HepG2 (cell line): ENCODE measurements around the gene GRIK5. TPM values are rescaled to one million over a fixed set of nuclear protein-coding genes. Genes with fewer than 3 reads are reported as not detected.

Experiments
- FOSL2 ChIP-seq: sonication (generic); formaldehyde crosslinking; IDR thresholded peaks from 2 replicates; pipeline ENCODE4 v1.4.0; 2020; ENCODE audit warnings: missing genetic modification reagents
- KLF13 ChIP-seq: sonication (generic); formaldehyde crosslinking; IDR thresholded peaks from 2 replicates; pipeline ENCODE4 v1.4.0; 2020; ENCODE audit warnings: mild to moderate bottlenecking, missing genetic modification reagents
- SALL1 ChIP-seq: sonication (generic); formaldehyde crosslinking; IDR thresholded peaks from 2 replicates; pipeline ENCODE4 v1.8.0; 2022; ENCODE audit warnings: mild to moderate bottlenecking, missing genetic modification reagents
- SMC3 ChIP-seq: IDR thresholded peaks from 2 replicates; pipeline ENCODE4 v1.6.1; 2011; ENCODE audit warnings: low read length, improper control_type of control experiment
- STAG1 ChIP-seq: sonication (generic); formaldehyde crosslinking; IDR thresholded peaks from 2 replicates; pipeline ENCODE4 v1.4.0; 2020; ENCODE audit warnings: missing genetic modification reagents
- THAP11 ChIP-seq: IDR thresholded peaks from 2 replicates; pipeline ENCODE4 v1.6.1; 2016; ENCODE audit warnings: missing biosample characterization, missing genetic modification reagents
- THYN1 ChIP-seq: sonication (generic); formaldehyde crosslinking; IDR thresholded peaks from 2 replicates; pipeline ENCODE4 v1.8.1; 2023; ENCODE audit warnings: low read depth, mild to moderate bottlenecking, moderate library complexity, missing genetic modification reagents, borderline replicate concordance
- ZNF572 ChIP-seq: sonication (generic); formaldehyde crosslinking; IDR thresholded peaks from 2 replicates; pipeline ENCODE4 v1.5.1; 2020; ENCODE audit warnings: mild to moderate bottlenecking, missing genetic modification reagents
- ZNF7 ChIP-seq: IDR thresholded peaks from 2 replicates; pipeline ENCODE4 v1.6.1; 2016; ENCODE audit warnings: missing biosample characterization, missing genetic modification reagents
- ZNF768 ChIP-seq: sonication (generic); formaldehyde crosslinking; IDR thresholded peaks from 2 replicates; pipeline ENCODE4 v1.4.0; 2020; ENCODE audit warnings: missing genetic modification reagents
- ZSCAN25 ChIP-seq: sonication (generic); formaldehyde crosslinking; IDR thresholded peaks from 2 replicates; pipeline ENCODE4 v1.8.0; 2022; ENCODE audit warnings: mild to moderate bottlenecking, missing genetic modification reagents
- polyA plus RNA-seq, 8 experiments: library from polyadenylated mRNA; depleted of rRNA in 3 of 8; stranded (reverse) in 7 of 8; unstranded in 1 of 8; fragments of >200 nt; fragmentation: Illumina TruSeq in 4 of 8; extraction: Trizol in 4 of 8; gene quantifications; 2 replicates each; pipeline versions ENCODE4 v1.2.1 to v1.2.3, GENCODE V29; 2011 to 2016; ENCODE audit warnings: low read depth in 4 of 8, missing spikeins in 1 of 8, mixed read lengths in 1 of 8; ENCODE audit not compliant: insufficient read depth in 1 of 8
- total RNA-seq, 5 experiments: library from RNA; depleted of rRNA; stranded (reverse); fragments of >200 nt; fragmentation: Illumina TruSeq; extraction: Trizol; gene quantifications; 2 replicates each; pipeline ENCODE4 v1.2.3, GENCODE V29; 2016; ENCODE audit warnings: low read depth in 1 of 5
- TF ChIP-seq, protein P1 (sequence below): sonication (generic); formaldehyde crosslinking; IDR thresholded peaks from 2 replicates; pipeline ENCODE4 v1.5.1; 2020; ENCODE audit warnings: mild to moderate bottlenecking, missing genetic modification reagents, moderate library complexity
- TF ChIP-seq, protein P2 (sequence below): IDR thresholded peaks from 2 replicates; pipeline ENCODE4 v1.6.1; 2016; ENCODE audit warnings: missing genetic modification reagents, missing compliant biosample characterization
- TF ChIP-seq, protein P3 (sequence below): sonication (generic); formaldehyde crosslinking; IDR thresholded peaks from 2 replicates; pipeline ENCODE4 v1.4.0; 2020; ENCODE audit warnings: missing genetic modification reagents
- TF ChIP-seq, protein P4 (sequence below): sonication (generic); formaldehyde crosslinking; IDR thresholded peaks from 2 replicates; pipeline ENCODE4 v1.4.0; 2020; ENCODE audit warnings: missing genetic modification reagents

GRIK5 gene
- total and polyA plus RNA-seq, 2 of the 13 experiments (the other 11 are each of a cell fraction or from before 2014, with no cell fraction given): not detected

DNA sequence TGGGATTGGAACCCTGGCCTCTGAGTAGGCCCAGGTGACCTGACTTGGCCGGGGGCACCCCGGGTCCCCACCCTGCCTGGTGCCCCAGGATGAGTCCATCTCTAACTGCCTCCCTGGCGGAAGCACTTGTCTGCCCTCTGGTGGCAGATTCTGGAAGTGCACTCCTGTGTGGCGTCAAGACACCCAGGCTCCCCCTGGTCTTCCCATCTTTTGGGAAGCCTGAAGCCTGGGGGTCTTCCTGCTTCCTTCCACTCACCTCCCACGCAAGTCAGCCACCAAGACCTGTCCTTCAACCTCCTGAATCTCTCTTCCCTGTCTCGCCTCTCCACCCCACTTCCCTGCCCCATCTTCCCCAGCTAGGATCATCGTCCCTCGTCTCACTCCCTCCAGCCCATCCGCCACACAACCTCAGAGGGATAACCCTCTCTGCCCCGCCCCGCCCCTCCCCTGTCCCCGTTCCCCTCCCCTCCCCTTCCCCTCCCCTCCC, 118.3 kb downstream of the GRIK5 start (continued):
- TF ChIP-seq, protein P1, sequence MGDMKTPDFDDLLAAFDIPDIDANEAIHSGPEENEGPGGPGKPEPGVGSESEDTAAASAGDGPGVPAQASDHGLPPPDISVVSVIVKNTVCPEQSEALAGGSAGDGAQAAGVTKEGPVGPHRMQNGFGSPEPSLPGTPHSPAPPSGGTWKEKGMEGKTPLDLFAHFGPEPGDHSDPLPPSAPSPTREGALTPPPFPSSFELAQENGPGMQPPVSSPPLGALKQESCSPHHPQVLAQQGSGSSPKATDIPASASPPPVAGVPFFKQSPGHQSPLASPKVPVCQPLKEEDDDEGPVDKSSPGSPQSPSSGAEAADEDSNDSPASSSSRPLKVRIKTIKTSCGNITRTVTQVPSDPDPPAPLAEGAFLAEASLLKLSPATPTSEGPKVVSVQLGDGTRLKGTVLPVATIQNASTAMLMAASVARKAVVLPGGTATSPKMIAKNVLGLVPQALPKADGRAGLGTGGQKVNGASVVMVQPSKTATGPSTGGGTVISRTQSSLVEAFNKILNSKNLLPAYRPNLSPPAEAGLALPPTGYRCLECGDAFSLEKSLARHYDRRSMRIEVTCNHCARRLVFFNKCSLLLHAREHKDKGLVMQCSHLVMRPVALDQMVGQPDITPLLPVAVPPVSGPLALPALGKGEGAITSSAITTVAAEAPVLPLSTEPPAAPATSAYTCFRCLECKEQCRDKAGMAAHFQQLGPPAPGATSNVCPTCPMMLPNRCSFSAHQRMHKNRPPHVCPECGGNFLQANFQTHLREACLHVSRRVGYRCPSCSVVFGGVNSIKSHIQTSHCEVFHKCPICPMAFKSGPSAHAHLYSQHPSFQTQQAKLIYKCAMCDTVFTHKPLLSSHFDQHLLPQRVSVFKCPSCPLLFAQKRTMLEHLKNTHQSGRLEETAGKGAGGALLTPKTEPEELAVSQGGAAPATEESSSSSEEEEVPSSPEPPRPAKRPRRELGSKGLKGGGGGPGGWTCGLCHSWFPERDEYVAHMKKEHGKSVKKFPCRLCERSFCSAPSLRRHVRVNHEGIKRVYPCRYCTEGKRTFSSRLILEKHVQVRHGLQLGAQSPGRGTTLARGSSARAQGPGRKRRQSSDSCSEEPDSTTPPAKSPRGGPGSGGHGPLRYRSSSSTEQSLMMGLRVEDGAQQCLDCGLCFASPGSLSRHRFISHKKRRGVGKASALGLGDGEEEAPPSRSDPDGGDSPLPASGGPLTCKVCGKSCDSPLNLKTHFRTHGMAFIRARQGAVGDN (CRISPR knock-in tag): peak; percentile 23
- TF ChIP-seq ZSCAN25 (CRISPR knock-in tag) (0 out of 2 replicates have a peak, but pooled peaks have one; percentile 26), THAP11 (0 out of 2 replicates have a peak, but pooled peaks have one; percentile 26), STAG1 (peak; percentile 87), FOSL2 (CRISPR knock-in tag) (0 out of 2 replicates have a peak, but pooled peaks have one; percentile 21), SALL1 (CRISPR knock-in tag) (0 out of 2 replicates have a peak, but pooled peaks have one; percentile 15), THYN1 (CRISPR knock-in tag) (no peak), ZNF768 (CRISPR knock-in tag) (0 out of 2 replicates have a peak, but pooled peaks have one; percentile 27), KLF13 (no peak), SMC3 (peak; percentile 61), ZNF572 (0 out of 2 replicates have a peak, but pooled peaks have one; percentile 34), ZNF7 (no peak)
- TF ChIP-seq, protein P2, sequence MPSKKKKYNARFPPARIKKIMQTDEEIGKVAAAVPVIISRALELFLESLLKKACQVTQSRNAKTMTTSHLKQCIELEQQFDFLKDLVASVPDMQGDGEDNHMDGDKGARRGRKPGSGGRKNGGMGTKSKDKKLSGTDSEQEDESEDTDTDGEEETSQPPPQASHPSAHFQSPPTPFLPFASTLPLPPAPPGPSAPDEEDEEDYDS (CRISPR knock-in tag): no peak
- TF ChIP-seq, protein P3, sequence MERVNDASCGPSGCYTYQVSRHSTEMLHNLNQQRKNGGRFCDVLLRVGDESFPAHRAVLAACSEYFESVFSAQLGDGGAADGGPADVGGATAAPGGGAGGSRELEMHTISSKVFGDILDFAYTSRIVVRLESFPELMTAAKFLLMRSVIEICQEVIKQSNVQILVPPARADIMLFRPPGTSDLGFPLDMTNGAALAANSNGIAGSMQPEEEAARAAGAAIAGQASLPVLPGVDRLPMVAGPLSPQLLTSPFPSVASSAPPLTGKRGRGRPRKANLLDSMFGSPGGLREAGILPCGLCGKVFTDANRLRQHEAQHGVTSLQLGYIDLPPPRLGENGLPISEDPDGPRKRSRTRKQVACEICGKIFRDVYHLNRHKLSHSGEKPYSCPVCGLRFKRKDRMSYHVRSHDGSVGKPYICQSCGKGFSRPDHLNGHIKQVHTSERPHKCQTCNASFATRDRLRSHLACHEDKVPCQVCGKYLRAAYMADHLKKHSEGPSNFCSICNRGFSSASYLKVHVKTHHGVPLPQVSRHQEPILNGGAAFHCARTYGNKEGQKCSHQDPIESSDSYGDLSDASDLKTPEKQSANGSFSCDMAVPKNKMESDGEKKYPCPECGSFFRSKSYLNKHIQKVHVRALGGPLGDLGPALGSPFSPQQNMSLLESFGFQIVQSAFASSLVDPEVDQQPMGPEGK (CRISPR knock-in tag): peak; percentile 76
- TF ChIP-seq, protein P4, sequence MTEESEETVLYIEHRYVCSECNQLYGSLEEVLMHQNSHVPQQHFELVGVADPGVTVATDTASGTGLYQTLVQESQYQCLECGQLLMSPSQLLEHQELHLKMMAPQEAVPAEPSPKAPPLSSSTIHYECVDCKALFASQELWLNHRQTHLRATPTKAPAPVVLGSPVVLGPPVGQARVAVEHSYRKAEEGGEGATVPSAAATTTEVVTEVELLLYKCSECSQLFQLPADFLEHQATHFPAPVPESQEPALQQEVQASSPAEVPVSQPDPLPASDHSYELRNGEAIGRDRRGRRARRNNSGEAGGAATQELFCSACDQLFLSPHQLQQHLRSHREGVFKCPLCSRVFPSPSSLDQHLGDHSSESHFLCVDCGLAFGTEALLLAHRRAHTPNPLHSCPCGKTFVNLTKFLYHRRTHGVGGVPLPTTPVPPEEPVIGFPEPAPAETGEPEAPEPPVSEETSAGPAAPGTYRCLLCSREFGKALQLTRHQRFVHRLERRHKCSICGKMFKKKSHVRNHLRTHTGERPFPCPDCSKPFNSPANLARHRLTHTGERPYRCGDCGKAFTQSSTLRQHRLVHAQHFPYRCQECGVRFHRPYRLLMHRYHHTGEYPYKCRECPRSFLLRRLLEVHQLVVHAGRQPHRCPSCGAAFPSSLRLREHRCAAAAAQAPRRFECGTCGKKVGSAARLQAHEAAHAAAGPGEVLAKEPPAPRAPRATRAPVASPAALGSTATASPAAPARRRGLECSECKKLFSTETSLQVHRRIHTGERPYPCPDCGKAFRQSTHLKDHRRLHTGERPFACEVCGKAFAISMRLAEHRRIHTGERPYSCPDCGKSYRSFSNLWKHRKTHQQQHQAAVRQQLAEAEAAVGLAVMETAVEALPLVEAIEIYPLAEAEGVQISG (CRISPR knock-in tag): peak; percentile 39; the same call in 1 of the 2 replicates
